ENCODE data around the gene RNF208.

GRCh38 chr9:137232101-137232500 lies 10.1 kb upstream of the RNF208 start:
- TF ChIP-seq, protein P1, sequence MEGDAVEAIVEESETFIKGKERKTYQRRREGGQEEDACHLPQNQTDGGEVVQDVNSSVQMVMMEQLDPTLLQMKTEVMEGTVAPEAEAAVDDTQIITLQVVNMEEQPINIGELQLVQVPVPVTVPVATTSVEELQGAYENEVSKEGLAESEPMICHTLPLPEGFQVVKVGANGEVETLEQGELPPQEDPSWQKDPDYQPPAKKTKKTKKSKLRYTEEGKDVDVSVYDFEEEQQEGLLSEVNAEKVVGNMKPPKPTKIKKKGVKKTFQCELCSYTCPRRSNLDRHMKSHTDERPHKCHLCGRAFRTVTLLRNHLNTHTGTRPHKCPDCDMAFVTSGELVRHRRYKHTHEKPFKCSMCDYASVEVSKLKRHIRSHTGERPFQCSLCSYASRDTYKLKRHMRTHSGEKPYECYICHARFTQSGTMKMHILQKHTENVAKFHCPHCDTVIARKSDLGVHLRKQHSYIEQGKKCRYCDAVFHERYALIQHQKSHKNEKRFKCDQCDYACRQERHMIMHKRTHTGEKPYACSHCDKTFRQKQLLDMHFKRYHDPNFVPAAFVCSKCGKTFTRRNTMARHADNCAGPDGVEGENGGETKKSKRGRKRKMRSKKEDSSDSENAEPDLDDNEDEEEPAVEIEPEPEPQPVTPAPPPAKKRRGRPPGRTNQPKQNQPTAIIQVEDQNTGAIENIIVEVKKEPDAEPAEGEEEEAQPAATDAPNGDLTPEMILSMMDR (IDR thresholded peaks at IDR 0.05; ENCODE audit: insufficient read depth, low read length, poor library complexity, severe bottlenecking) = no peak
- TF ChIP-seq EZH2phosphoT487 (conservative IDR thresholded peaks at IDR 0.05; ENCODE audit: low read length) = no peak
